Skin of body (tissue), 2 donors: Measurements from ENCODE around the gene GFER. TPM values are rescaled to one million over a fixed set of nuclear protein-coding genes. Genes with fewer than 3 reads are reported as not detected.

Experiments
- DNase-seq: peaks from one replicate; lab custom pipeline; 2025; lab: John Stamatoyannopoulos, UW
- total RNA-seq: library from RNA; depleted of rRNA; stranded (reverse); fragments of >200 nt; gene quantifications from one replicate; pipeline ENCODE4 v1.2.3, GENCODE V29; 2014

Gene GFER
- total RNA-seq, 1 donor from 2014 or later, result 5.8 TPM

- DNase-seq, result no peak
These were observed 6.5 kb downstream of the GFER start for GRCh38 chr16:1990351-1991134.

- no peak for DNase-seq
These were observed 7.2 kb downstream of the GFER start for GRCh38 chr16:1991135-1991551.

GRCh38 chr16:1991588-1991947 lies 7.6 kb downstream of the GFER start:
- DNase-seq, result no peak

GRCh38 chr16:1991948-1992703 lies 8.1 kb downstream of the GFER start:
- DNase-seq, result peak; percentile 78

- DNase-seq, result no peak
These were observed 8.8 kb downstream of the GFER start for GRCh38 chr16:1992704-1993317.

- DNase-seq, result no peak
These were observed 9.7 kb downstream of the GFER start for GRCh38 chr16:1993731-1994131.

GRCh38 chr16:1997494-1998359 lies 13.7 kb downstream of the GFER start:
- DNase-seq, result peak; percentile 39

GRCh38 chr16:1998360-1998835 lies 14.4 kb downstream of the GFER start:
- no peak for DNase-seq

GRCh38 chr16:1998852-1999801 lies 15.1 kb downstream of the GFER start:
- DNase-seq, result no peak

- no peak for DNase-seq
These were observed 16.0 kb downstream of the GFER start for GRCh38 chr16:1999866-2000514.

GRCh38 chr16:2001035-2001434 lies 17.0 kb downstream of the GFER start:
- DNase-seq, result no peak

GRCh38 chr16:2001456-2002355 lies 17.7 kb downstream of the GFER start:
- DNase-seq, result no peak

- no peak for DNase-seq
These were observed 18.6 kb downstream of the GFER start for GRCh38 chr16:2002406-2003230.

- no peak for DNase-seq
These were observed 19.3 kb downstream of the GFER start for GRCh38 chr16:2003231-2003826.

- DNase-seq, result peak; percentile 26
These were observed 20.0 kb downstream of the GFER start for GRCh38 chr16:2003827-2004641.

- DNase-seq, result no peak
These were observed 21.0 kb downstream of the GFER start for GRCh38 chr16:2004795-2005517.
